ENCODE measurements around the gene IGF1R.

Gene IGF1R

DNA sequence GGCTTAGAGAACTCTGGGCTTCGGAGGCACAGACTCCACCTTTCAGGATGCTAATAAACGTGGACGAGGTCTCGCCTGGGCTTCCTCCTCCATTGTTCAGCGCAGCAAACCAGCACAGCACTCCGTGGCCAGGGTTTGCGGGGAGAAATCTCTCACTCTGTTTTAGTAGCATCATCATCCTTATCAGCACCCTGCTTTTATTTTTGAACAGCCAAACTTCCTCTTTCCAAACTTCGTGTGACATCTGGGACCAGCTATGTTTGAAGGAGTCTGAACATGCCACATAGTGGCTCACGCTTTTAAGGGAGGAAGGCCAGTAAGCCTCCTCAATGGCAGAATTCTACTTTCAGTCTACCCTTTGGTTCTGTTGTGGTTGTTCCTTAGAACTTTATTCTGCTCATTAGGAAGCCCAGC, 210.3 kb downstream of the IGF1R start:
- DNase-seq (ENCODE audit: low spot score), result no peak

DNA sequence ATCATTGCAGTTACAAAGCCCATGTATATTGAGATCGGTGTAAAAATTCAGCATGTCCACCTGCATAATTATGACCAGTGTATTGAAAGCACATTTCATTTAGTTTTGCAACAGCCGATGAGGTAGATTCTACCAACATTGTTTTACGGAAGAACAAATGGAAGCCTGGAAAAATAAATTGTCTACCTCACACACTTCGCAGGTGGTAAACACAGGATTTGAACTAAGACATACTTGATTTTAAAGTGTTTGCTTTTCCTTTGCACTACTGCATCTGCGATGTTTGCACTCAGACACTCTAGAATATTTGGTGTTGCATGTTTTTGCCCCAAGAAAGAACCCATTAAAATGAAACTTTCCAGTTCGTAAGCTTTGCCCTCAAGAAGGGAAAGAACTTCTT, 210.8 kb downstream of the IGF1R start:
- no peak for DNase-seq (ENCODE audit: low spot score)

DNA sequence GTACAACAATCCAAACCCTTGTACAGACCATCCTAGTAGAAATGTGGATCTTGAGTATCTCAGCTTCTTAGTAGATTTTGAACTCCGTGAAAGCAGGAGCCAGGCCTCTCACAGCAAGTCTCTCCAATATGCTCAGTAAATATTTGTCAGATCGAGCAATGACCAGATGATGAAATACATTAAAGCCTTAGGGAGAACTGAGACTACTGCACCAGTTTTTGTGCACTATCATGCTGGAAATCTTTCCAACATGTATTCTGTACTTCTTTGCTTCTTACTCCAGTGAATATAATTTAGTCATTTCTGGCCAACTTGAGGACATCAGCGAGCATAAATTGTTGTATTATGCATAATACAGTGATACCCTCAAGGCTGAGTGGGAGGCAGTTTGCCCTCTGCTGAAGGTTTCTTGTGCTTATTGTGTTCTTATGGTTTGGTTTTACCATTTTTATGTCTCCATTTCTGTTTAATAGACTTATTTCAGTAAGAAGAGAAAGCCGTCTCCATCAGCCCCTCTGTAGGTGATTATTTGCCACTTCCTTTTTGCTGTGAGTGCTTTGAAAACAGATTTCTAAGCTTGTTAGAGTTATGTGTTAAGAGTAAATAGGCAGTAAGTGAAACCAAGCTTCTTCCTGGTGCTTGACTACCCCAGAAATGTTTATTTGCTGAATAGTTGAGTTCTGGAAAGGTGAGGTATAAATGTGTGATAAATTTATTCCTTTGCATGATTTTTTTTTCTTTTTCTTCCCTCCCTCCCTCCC, 212.1 kb downstream of the IGF1R start:
- no peak for DNase-seq (ENCODE audit: low spot score)

GRCh38 chr15:98861188-98861587, 212.8 kb downstream of the IGF1R start:
- no peak for DNase-seq (ENCODE audit: low spot score)

DNA sequence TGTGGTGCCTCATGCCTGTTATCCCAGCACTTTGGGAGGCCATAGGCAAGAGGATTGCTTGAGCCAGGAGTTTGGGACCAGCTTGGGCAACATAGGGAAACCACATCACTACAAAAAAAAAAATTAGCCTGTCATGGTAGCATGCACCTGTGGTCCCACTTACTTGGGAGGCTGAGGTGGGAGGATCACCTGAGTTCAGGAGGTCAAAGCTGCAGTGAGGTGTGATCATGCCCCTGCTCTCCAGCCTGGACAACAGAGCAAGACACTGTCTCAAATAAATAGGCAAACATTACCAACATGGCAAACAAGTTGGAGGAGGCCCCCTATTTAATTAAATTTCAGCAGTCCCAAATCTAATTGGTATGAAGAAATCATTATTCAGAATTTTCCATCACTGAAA, 215.6 kb downstream of the IGF1R start:
- DNase-seq (ENCODE audit: low spot score), result no peak

DNA sequence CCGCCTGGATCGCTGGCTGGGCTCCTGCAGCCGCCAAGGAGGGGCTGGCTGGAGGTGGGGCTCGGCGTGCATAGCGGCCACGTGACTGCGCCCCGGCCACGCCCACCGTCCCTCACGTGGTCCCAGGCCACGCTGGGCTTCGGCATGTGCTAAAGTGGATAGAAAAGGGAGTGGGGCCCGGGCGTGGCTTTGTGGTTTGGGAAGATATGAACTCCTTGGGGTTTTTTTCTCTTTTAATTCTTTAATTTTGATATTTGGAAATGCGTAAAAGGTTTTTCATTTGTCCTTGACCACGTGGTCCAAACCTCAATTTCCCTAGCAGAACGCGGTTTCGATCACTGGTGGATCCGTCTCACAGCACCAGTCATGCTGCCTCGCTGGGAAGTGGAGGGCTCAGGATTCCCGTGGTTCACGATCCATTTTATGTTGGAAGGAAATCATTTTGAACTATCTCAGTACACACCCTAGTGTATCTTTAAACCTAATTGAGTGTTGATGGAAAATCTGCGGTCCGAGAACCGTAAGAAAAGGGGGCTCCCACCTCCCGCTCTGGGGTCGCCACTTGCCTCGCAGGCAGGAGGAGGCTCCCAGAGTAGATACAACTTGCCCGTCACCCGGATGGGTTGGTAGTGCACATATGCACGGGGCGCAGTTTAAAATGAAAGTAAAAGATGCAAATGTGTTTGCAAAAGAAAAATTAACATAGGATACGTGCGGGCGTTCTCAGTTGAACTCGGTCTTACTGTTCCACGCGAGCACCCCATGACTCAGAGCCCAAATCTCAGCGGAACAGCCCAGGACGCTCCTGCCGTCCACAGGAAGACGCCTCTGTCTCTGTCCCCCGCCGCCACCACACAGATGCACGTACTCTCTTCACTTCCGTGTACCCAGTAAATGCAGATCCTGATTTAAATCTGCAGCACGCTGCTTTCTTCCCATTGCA, 217.3 kb downstream of the IGF1R start:
- DNase-seq (ENCODE audit: low spot score), result peak; percentile 75

DNA sequence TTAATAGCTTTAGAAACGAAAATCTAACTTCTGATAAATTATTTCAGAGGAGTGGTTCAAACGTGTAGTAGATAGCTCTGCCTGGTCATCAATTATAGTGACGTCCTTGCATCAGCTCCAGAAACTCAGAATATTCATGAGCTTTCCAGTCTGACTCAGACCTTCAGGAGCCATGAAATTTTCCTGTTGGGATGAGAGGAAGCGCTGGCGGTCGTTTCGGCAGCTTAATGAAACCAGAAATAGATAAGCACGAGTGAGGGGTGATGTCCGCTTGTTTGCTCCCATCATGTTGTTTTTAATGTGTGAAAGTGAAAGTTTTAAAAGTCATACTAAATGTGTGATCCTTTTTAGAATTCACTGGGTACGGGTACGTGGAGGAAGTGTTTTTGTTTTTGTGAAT, 218.2 kb downstream of the IGF1R start:
- DNase-seq (ENCODE audit: low spot score), result peak; percentile 67

GRCh38 chr15:98868564-98868963, 220.2 kb downstream of the IGF1R start:
- peak; percentile 20 for DNase-seq (ENCODE audit: low spot score)

- DNase-seq (ENCODE audit: low spot score), result no peak
Observed at GRCh38 chr15:98870788-98871187, 222.4 kb downstream of the IGF1R start.

- no peak for DNase-seq (ENCODE audit: low spot score)
Observed at GRCh38 chr15:98872774-98873173, 224.4 kb downstream of the IGF1R start.

- DNase-seq (ENCODE audit: low spot score), result peak; percentile 80
Observed at GRCh38 chr15:98873441-98874218, 225.3 kb downstream of the IGF1R start.

DNA sequence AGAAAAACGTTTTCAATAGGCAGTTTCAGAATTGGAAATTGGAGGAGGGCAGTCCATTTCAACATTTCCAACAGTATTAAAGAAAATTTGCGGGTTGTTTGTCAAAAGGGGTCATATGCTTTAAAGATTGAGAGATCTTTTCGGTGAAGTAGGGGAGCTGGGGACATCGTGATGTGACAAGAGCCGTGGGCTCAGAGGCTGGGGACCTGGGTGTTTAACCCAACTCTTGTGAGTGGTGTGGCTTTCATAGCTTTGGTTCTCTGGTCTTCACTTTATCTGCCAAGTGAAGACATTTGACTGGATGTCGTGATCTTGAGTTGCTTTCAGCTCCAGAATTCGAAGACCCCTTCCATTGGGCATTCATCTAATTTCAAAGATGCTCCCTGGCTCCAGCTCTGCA, 226.0 kb downstream of the IGF1R start:
- no peak for DNase-seq (ENCODE audit: low spot score)

GRCh38 chr15:98874773-98875172, 226.4 kb downstream of the IGF1R start:
- no peak for DNase-seq (ENCODE audit: low spot score)

DNA sequence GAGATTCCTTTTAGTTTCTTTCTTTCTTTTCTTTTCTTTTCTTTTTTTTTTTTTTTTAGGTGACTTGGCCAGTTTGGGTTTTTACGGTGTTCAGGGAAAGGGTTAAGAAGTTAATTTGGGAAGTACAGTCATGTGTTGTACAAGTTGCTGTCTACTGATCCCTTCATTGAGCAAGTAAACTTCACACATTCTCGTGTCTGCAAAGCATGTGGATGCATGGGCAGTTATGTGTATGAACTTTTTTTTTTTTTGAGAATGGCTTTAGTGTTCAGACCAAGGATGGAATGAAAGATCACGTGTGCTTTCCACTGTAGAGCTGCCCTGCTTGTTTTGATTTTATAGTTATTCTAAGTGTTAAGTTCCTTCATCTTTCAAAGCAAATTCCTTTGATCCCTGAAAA, 227.0 kb downstream of the IGF1R start:
- no peak for DNase-seq (ENCODE audit: low spot score)

DNA sequence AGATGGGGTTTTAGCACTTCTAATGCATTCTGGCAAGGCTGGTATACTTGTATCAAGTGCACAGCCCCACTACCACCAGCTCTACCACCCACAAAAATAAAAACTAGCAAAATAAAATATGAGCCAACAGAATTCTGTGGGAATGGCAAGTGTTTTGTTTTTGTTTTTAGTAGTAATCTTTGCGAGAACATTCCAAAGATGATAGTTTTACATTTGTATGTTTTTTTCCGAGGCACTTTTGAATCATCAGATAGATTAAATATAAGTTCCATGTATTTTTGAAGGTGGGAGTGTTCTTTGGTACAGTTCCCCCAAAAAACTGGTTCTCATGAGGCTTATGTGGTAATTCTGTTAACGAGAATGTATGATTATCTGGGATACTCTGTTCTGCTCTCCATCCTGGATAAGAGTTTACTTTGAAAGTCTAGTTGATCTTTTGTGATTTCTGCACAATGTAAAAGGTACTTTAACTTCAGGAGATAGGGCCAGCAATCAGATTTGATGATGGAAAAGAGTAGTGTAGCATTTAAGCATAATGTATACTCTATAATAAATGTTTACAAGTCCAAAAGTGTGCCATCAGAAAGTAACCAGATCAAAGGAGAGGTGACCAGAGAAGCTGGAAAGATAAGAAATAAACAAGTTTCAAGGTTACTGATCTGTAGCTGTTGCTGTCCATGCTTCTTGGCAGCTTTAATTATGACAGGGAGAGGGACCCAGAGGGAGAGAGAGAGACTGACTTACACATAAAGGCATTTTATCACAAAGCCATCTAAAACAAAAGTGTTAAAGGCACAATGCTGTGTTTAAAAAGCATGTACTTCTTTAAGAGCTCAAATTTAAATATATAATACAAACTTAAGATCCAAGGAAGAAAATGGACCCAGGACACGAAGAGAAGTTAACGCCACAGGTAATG, 228.4 kb downstream of the IGF1R start:
- no peak for DNase-seq (ENCODE audit: low spot score)

GRCh38 chr15:98878172-98878571, 229.8 kb downstream of the IGF1R start:
- DNase-seq (ENCODE audit: low spot score), result peak; percentile 30

GRCh38 chr15:98878862-98879261, 230.5 kb downstream of the IGF1R start:
- peak; percentile 61 for DNase-seq (ENCODE audit: low spot score)

DNA sequence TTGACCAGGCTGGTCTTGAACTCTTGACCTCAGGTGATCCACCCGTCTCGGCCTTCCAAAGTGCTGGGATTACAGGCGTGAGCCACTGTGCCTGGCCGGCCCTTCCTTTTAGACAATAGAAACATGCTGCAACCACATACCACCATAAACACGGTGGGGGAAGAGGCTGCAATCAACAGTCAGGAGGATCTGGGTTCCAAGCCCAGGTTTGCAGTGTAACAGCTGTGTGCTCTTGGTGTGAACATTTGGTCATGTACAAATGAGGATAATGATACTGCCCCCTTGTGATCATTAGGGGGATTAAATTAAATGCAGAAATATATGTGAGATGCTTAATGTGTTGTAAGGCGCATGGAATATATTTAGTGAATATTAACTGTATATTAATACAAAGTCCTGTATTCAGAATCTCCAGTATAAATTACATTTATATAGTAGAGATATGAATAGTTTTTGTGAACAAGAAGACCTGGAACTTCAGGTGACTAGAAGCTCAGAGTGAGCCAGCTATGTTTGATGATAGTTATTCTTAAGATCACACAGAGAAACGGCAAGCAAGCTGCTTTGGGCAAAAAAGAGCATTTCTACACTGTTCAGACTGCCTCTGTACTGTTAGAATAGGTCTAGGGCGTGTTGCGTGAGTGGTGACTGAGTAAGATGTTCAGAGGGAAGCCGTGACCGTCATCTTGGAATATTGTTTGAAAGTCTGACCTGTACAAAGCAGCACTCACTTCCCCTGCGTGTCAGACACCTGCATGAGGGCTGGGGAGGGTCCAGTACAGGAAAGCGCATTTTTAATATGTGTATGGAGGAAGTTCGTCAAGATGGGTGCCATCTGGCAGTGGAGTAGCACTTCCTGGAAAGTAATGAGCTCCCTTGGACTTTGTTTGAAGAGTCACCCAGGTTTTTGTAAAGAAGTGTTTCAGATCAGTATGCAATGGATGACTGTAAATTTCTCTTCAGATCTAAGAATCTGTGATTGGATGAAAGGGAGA, 233.5 kb downstream of the IGF1R start:
- DNase-seq (ENCODE audit: low spot score), result peak; percentile 53

- no peak for DNase-seq (ENCODE audit: low spot score)
Observed at GRCh38 chr15:98883478-98883877, 235.1 kb downstream of the IGF1R start.

DNA sequence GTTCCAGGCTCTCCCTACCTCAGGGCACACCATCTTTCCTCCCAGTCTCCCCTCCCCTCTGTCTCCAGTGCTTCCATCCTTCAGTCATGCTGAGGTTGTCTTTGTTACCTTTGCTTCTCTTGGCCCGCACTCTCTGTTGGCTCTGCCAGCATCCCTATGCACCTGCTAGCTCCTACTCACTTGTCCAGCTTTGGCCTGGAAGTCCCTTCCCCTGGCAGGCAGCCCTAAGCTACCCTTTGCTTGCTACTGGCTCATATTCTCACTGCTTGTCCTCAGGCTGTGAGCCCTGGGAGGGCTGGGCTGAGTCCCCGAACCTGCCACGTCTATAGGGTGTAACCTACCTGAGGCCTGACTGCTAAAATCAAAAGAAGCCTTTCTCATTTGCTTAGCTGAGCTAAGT, 236.6 kb downstream of the IGF1R start:
- DNase-seq (ENCODE audit: low spot score), result no peak
